Ovary (tissue), 3 donors: ENCODE measurements around the gene ZNF606.

Source experiments
- CTCF ChIP-seq, 3 donors: fragments of 450-650 bp in 2 of 3; fragments of 200-600 bp in 1 of 3; IDR thresholded peaks; one replicate each; pipeline versions ENCODE4 v1.5.1 to v1.8.0; 2016 to 2022; ENCODE audit warnings: antibody characterized with exemption in 3 of 3, mild to moderate bottlenecking in 1 of 3
- POLR2A ChIP-seq: fragments of 450-650 bp; IDR thresholded peaks from one replicate; pipeline ENCODE4 v1.6.1; 2017; ENCODE audit warnings: antibody characterized with exemption, mild to moderate bottlenecking, moderate library complexity
- donor health status: DM: no; HTN: no; CAD: no.

GRCh38 chr19:57978586-57979289 lies 23.9 kb downstream of the ZNF606 start:
- TF ChIP-seq POLR2A: no peak
- no peak for TF ChIP-seq CTCF (IDR thresholded peaks at IDR 0.05)
